HFF-Myc (cell line): ENCODE data around the gene VCX.
"Not testable (repeated sequence)": the region's sequence is repeated elsewhere in the genome, so short reads cannot be mapped to it uniquely, and the experiment has no call there.

Experiments
- DNase-seq: peaks from one replicate; pipeline ENCODE4 v3.0.0-alpha.2; 2011; ENCODE audit warnings: low read depth; ENCODE audit errors: extremely low read depth
- H3K4me3 ChIP-seq: replicated peaks from 2 replicates; pipeline ENCODE4 v1.5.1; 2011; ENCODE audit warnings: low read depth, mild to moderate bottlenecking, control low read depth, low read length
- TF ChIP-seq, protein P1 (sequence below): IDR thresholded peaks from 2 replicates; pipeline ENCODE4 v1.5.1; 2012; ENCODE audit warnings: mild to moderate bottlenecking, low read depth, low read length, control low read depth; ENCODE audit errors: missing control alignments

The VCX gene

DNA sequence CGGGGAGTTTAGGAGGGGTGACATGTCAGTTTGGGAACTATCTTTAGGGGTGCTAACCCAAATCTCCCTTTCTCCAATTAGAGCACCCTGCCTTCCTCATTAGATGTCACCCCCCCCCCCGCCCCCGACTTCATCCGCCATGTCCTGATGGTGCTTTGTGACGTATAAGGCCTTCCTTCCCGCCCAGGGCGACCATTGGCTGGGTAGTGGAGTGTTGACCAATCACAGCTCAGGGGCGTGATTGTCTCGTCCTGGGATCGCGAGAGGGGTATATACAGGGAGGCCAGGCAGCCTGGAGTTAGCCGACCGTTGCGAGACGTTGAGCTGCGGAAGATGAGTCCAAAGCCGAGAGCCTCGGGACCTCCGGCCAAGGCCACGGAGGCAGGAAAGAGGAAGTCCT, at the start of gene VCX:
TSS of gene VCX (plus strand) at position 301 of the 400 bp plus-strand sequence. CDS start at position 334, 33 bp downstream.
- DNase-seq, H3K4me3 ChIP-seq: not testable (repeated sequence)

DNA sequence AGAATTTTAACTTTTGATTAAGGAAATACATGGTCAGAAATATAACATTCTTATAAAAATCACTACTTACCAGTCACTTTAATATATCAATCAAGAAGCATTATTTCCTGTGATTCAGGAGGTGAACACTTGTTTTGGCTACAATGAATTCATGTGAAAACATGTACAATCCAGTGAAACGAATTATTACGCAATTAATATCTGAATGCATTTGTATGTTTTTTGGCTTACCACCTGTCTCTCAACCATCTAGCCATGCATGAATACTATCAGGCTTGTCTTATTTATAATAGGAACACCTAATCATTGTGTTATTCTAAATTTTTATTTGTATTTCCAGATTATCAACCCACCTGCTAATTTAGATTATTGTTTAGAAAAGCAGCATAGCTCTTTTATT, 44.6 kb upstream of the VCX start:
- DNase-seq = no peak
- no peak overlapping the region for H3K4me3 ChIP-seq
- TF ChIP-seq, protein P1, sequence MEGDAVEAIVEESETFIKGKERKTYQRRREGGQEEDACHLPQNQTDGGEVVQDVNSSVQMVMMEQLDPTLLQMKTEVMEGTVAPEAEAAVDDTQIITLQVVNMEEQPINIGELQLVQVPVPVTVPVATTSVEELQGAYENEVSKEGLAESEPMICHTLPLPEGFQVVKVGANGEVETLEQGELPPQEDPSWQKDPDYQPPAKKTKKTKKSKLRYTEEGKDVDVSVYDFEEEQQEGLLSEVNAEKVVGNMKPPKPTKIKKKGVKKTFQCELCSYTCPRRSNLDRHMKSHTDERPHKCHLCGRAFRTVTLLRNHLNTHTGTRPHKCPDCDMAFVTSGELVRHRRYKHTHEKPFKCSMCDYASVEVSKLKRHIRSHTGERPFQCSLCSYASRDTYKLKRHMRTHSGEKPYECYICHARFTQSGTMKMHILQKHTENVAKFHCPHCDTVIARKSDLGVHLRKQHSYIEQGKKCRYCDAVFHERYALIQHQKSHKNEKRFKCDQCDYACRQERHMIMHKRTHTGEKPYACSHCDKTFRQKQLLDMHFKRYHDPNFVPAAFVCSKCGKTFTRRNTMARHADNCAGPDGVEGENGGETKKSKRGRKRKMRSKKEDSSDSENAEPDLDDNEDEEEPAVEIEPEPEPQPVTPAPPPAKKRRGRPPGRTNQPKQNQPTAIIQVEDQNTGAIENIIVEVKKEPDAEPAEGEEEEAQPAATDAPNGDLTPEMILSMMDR = no peak

DNA sequence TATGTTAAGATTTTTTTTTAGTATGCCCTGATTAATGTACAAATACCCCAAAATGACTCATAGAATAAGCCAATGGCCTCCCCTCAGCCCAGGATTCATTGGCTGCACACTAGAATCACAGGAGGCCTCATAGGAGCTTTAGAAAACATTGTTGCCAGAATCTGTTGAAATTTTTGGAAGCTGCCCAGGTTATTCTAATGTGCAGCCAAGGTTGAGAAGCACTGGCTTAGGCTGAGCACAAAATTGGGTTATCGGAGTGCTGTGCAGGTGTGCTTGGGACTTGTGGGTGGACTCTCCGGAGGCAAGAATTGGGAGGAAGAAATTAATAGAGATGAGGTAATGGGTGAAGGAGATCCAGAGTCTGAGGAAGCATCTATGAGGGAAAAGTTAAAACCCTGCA, 41.3 kb upstream of the VCX start:
- DNase-seq = no peak
- H3K4me3 ChIP-seq = no peak overlapping the region
- TF ChIP-seq, protein P1 = no peak

DNA sequence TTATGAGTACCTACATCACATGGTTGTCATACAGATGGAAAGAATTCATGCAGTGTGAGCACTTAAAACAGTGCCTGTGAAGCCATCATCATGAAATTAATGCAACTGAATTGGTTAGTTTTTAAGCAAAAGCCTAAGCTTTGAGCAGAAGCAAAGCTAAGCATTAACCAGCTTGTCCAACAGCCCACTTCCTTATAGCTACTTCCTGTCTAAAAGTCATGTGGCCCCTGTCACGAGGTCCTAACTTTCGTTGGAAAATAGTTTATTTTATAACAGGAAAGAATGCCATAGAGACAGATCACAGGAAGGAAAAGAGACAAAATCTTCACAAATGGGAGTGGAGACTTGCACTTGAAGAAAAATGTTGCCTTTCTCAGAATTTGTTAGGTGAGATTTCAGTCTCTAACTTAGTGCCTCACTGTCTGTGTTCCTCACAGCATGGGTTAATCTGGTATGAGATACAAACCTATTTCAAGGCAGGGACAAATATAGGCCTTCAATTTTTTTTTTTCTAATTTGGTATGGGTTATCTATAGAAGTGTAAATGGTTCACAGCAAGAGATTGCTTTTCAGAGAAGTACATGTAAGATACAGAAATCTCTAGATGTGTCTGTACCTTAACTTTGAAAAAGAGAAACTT, 27.7 kb upstream of the VCX start:
- DNase-seq = no peak
- TF ChIP-seq, protein P1 = no peak
- H3K4me3 ChIP-seq = no peak overlapping the region

DNA sequence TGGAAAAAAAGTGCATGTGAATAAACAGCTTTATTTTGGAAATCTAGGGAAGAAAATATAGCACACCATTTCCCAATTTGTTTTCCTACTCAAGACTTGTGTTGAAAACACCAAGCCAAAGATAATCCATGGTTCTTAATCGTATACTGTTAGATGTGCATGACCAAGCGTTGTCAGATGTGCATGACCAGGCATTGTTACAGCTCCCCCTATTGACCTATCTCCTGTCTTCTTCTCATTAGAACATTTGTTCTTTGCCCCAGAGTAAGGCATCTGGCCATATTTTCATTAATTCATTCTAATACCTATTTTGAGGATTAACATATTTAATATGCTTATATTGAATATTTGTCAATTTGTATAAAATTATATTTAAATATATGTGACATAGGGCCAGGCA, 14.4 kb upstream of the VCX start:
- no peak overlapping the region for H3K4me3 ChIP-seq
- DNase-seq = no peak
- TF ChIP-seq, protein P1 = no peak

DNA sequence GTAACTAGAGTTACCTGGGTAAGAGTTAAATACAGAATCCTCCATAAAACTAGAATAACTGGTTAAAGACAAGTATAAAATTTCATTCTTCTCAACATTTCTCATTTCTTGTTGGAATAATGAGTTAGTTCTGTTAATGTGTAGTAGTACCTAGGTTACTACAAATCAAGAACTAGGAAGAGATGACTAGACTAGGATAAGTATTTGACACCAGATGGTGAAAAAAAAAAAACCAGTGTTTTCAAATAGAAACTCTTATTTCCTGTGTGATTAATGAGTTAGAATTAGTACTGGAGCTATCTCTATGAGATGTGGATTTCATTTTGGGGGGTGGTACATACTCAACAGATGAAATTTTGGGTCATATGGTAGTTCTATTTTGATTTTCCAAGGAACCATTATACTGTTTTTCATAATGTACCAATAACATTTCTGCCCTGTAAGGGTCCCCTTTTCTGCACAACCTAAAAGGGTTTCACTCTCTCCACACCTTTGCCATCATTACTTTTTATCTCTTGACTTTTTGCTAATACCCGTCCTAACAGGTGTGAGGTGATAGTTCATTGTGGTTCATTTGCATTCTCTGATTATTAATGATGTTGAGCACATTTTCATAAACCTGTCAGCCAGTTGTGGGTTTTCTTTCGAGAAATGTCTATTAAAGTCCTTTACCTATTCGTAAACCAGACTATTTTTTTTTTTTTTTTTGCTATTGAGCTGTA, 1.7 kb upstream of the VCX start:
- no peak for DNase-seq
- TF ChIP-seq, protein P1 = no peak
- H3K4me3 ChIP-seq = no peak overlapping the region

DNA sequence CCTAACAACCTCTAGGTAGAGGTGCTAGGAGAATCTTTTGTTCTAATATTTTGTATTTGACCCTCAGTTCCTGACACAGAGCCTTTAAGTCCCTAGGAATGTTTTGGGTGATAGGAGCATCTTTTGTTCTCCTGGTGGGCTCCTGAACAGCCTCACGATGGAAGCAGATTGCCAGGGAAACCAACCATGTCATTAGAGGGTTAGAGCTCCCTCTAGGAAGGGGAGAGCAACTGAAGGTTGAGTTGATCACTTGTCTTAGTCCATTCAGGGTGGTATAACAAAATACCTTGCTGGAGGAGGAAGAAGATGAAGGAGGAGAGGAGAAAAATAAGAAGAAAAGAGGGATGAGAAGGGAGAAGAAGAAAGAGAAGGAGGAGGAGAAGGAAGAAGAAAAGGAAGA, 9.2 kb downstream of the VCX start:
- DNase-seq = no peak
- H3K4me3 ChIP-seq = no peak overlapping the region

More for the DNA sequence above, 9.2 kb downstream of the VCX start:
- TF ChIP-seq, protein P1 = no peak
